Measurements from ENCODE around the gene RFX8.
A peak's percentile ranks its signal among the peaks of the same experiment; 100 is the strongest.

The RFX8 gene

GRCh38 chr2:101349893-101350662 is 124.8 kb downstream of the RFX8 start:
- DNase-seq = peak in 17 of 51 donors; percentile 7 to 75 (median 28)

GRCh38 chr2:101348883-101349282 is 126.0 kb downstream of the RFX8 start:
- no peak for DNase-seq
